BE2C (cell line): ENCODE data around the gene TGFBR3L.
A peak's percentile ranks its signal among the peaks of the same experiment; 100 is the strongest.

Experiments used
- DNase-seq: peaks from one replicate; pipeline ENCODE4 v3.0.0-alpha.2; 2020
- H3K27me3 ChIP-seq: fragments of 250-450 bp; sonication (Bioruptor Pico); 2 replicates; pipeline ENCODE4 v1.5.1; 2020; ENCODE audit warnings: mild to moderate bottlenecking
- H3K36me3 ChIP-seq: fragments of 250-450 bp; sonication (Bioruptor Pico); 2 replicates; pipeline ENCODE4 v1.5.1; 2020; ENCODE audit warnings: mild to moderate bottlenecking
- H3K4me1 ChIP-seq: fragments of 250-450 bp; sonication (Bioruptor Pico); 2 replicates; pipeline ENCODE4 v1.5.1; 2020
- H3K4me3 ChIP-seq: 2 replicates; pipeline ENCODE4 v1.5.1; 2011; ENCODE audit warnings: low read depth, low read length
- H3K9me3 ChIP-seq: fragments of 250-450 bp; sonication (Bioruptor Pico); 2 replicates; pipeline ENCODE4 v1.5.1; 2020
- TF ChIP-seq, protein P1 (sequence below): IDR thresholded peaks from 2 replicates; pipeline ENCODE4 v1.5.1; 2012; ENCODE audit warnings: mild to moderate bottlenecking, low read depth, low read length

The TGFBR3L gene

DNA sequence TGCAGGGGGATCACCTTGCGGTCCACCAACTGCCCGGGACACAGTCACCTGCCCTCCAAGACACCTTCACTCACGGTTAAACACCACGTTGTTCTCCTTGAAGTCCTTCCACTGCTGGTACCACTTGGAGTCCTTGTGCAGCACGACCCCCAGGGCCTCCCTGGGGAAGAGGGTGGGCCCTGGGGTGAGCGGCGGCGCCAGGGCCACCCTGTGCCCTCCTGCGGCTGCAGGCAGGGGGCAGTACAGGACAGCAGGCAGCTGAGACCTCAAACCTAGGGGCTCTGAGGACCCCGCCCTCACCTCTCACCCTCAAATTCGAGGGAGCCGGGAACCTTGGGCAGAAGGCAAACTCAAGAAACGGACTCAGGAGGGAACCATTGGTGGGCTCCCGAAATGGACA, 18.8 kb downstream of the TGFBR3L start:
- H3K27me3 ChIP-seq = no peaks in the 10 kb centered on the region
- no peaks in the 10 kb centered on the region for H3K9me3 ChIP-seq
- peaks cover 77% of the 10 kb centered on the region for H3K36me3 ChIP-seq
- peaks cover 7% of the 10 kb centered on the region for H3K4me1 ChIP-seq
- H3K4me3 ChIP-seq = no peak overlapping the region
- TF ChIP-seq, protein P1, sequence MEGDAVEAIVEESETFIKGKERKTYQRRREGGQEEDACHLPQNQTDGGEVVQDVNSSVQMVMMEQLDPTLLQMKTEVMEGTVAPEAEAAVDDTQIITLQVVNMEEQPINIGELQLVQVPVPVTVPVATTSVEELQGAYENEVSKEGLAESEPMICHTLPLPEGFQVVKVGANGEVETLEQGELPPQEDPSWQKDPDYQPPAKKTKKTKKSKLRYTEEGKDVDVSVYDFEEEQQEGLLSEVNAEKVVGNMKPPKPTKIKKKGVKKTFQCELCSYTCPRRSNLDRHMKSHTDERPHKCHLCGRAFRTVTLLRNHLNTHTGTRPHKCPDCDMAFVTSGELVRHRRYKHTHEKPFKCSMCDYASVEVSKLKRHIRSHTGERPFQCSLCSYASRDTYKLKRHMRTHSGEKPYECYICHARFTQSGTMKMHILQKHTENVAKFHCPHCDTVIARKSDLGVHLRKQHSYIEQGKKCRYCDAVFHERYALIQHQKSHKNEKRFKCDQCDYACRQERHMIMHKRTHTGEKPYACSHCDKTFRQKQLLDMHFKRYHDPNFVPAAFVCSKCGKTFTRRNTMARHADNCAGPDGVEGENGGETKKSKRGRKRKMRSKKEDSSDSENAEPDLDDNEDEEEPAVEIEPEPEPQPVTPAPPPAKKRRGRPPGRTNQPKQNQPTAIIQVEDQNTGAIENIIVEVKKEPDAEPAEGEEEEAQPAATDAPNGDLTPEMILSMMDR = peak; percentile 53
- no peak for DNase-seq

DNA sequence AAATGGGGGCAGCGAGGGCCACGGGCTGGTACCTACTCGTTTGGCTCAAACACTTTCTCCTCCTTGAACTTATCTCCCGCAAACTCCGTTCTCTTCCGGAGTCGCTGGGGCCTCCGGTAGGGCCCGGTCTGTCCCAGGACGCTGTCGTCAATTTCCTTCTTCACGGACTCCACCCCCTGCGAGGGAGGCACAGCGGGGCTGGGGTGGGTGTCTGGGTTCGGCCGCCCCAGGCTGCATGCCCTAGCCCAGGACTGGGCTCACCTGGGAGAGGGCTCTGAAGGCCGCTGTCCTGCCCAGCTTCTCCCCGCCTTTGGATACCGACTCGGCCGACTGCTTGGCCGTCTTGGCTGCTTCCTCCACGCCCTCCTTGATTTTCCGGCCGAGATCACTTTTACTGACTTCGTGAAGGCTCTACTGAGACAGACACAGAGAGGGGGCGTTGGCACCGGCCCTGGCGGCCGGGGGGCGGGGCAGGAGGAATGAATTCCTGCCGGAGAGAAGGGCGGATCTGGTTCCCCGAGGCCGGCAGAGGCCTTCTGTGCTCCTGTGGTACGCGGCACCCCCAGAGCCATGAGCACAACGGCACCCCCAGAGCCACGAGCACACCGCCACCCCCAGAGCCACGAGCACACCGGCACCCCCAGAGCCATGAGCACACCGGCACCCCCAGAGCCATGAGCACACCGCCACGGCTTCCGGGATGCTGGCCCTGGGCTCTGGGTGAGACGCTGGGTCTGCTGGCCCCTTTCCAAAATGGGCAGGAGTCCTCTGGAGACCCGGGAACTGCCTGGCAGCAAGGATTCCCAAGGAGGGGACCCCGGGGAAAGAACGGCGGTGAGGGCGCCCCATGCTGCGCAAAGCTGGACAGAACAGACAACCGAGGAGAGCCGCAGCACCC, 19.4 kb downstream of the TGFBR3L start:
- H3K4me3 ChIP-seq = no peak overlapping the region
- no peaks in the 10 kb centered on the region for H3K9me3 ChIP-seq
- H3K27me3 ChIP-seq = no peaks in the 10 kb centered on the region
- H3K4me1 ChIP-seq = peaks cover 4% of the 10 kb centered on the region
- H3K36me3 ChIP-seq = peaks cover 84% of the 10 kb centered on the region
- DNase-seq = no peak
- TF ChIP-seq, protein P1 = no peak

DNA sequence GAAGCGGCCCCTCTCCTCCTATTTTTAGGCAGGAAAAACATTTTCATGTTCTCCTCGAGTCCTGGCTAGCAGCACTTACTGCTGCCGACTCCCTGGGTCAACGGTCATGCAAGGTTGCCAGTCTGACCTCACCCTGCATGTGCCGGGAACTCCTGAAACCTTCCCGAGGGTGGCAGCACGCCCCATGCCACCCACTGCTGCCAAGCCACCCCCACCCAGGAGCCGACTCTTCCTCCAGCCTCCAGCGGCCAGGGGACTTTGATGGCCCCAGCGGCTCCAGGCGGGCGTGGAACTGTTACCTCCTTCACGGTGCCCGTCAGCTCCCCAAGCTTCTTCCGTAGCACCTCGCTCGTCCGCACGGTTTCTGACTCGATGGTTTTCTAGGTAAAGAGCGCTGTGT, 20.1 kb downstream of the TGFBR3L start:
- DNase-seq = no peak
- TF ChIP-seq, protein P1 = no peak
- Histone ChIP-seq H3K27me3 (no peaks in the 10 kb centered on the region), H3K4me1 (no peaks in the 10 kb centered on the region), H3K36me3 (peaks cover 86% of the 10 kb centered on the region), H3K4me3 (no peak overlapping the region), H3K9me3 (no peaks in the 10 kb centered on the region)

DNA sequence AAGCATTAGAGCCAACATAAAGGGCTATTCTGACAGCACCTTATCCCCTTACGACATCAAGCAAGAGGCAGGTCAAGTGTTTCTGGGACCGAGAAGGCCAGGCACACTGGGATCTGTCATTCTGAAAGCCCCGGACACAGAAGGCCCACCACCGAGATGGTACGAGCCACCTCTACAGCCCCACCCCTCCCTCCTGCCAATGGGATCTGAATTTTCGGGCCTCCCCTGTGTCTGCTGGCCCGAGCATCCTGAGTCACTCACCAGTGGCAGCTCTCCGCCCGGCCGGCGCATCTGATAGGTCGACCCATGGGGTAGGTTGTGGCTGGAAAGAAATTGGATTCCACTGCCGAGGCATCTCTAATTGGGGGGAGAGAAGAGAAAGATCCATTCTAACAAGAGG, 26.2 kb downstream of the TGFBR3L start:
- no peaks in the 10 kb centered on the region for H3K4me1 ChIP-seq
- TF ChIP-seq, protein P1 = no peak
- no peak overlapping the region for H3K4me3 ChIP-seq
- peaks cover 52% of the 10 kb centered on the region for H3K36me3 ChIP-seq
- DNase-seq = no peak
- no peaks in the 10 kb centered on the region for H3K27me3 ChIP-seq
- no peaks in the 10 kb centered on the region for H3K9me3 ChIP-seq

DNA sequence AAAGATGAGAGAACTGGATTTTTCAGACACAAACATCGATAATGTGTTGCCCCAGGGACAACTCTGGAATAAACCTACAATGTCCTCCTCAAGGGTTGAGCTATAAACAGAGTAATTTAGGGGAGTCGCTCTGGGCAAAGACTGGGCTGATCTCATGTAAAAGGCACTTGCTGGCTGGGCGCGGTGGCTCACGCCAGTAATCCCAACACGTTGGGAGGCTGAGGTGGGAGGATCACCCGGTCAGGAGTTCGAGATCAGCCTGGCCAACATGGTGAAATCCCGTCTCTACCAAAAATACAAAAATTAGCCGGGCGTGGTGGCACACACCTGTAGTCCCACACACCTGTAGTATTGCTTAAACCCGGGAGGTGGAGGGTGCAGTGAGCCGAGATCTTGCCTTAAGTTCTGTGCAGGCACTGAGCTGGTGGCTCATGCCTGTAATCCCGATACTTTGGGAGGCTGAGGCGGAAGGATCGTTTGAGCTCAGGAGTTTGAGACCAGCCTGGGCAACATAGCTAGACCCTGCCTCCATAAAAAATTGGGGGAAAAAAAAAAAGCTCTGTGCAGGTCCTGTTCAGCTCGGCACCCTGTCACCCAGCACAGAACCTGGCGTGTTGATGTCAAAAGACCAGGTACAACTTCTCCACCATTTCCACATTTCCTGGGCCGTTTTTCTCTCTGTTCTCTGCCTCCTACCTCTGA, 27.4 kb downstream of the TGFBR3L start:
- TF ChIP-seq, protein P1 = no peak
- no peaks in the 10 kb centered on the region for H3K9me3 ChIP-seq
- peak overlapping the region; percentile 90 for H3K4me3 ChIP-seq
- DNase-seq = no peak
- H3K4me1 ChIP-seq = no peaks in the 10 kb centered on the region
- H3K36me3 ChIP-seq = peaks cover 40% of the 10 kb centered on the region
- no peaks in the 10 kb centered on the region for H3K27me3 ChIP-seq
